ENCODE measurements around the gene CDC42EP2. TPM values are rescaled to one million over a fixed set of nuclear protein-coding genes. Genes with fewer than 3 reads are reported as not detected.

The CDC42EP2 gene
- total RNA-seq, 1 donor from 2014 or later, result 0.11 TPM

GRCh38 chr11:65286686-65287085, 28.0 kb upstream of the CDC42EP2 start:
- Mint-ChIP-seq H3K4me1 (no peaks in the 10 kb centered on the region), H3K36me3 (peaks cover 36% of the 10 kb centered on the region), H3K9me3 (no peaks in the 10 kb centered on the region), H3K27me3 (ENCODE audit: insufficient read depth, low read depth) (peaks cover 2% of the 10 kb centered on the region), H3K4me3 (no peak overlapping the region), H3K27ac (no peak overlapping the region)
- no peak for DNase-seq (ENCODE audit: low spot score)
- H3K4me2 ChIP-seq, result no peak overlapping the region
- H3K79me2 ChIP-seq (ENCODE audit: low read depth), result no peaks in the 10 kb centered on the region
- no peaks in the 10 kb centered on the region for H3K27me3 ChIP-seq
- no peak overlapping the region for H2AFZ ChIP-seq (replicated peaks)
- H3K4me3 ChIP-seq, result no peak overlapping the region
- no peak overlapping the region for H3K27ac ChIP-seq
- TF ChIP-seq EZH2 (IDR thresholded peaks at IDR 0.05), result no peak
- no peak for TF ChIP-seq CTCF (IDR thresholded peaks at IDR 0.05)
- TF ChIP-seq EZH2phosphoT487 (IDR thresholded peaks at IDR 0.05), result no peak
- peaks cover 4% of the 10 kb centered on the region for H3K36me3 ChIP-seq
- H3K9me3 ChIP-seq (ENCODE audit: low read depth), result no peaks in the 10 kb centered on the region
- no peaks in the 10 kb centered on the region for H4K20me1 ChIP-seq (ENCODE audit: low read depth)
- H3K9ac ChIP-seq, result no peak overlapping the region
- no peaks in the 10 kb centered on the region for H3F3A ChIP-seq (ENCODE audit: low read depth)
- no peaks in the 10 kb centered on the region for H3K4me1 ChIP-seq

GRCh38 chr11:65287601-65288000, 27.1 kb upstream of the CDC42EP2 start:
- no peaks in the 10 kb centered on the region for H3F3A ChIP-seq (ENCODE audit: low read depth)
- Mint-ChIP-seq H3K36me3 (peaks cover 32% of the 10 kb centered on the region), H3K27me3 (ENCODE audit: insufficient read depth, low read depth) (peaks cover 2% of the 10 kb centered on the region), H3K9me3 (no peaks in the 10 kb centered on the region), H3K27ac (no peak overlapping the region), H3K4me3 (no peak overlapping the region), H3K4me1 (no peaks in the 10 kb centered on the region)
- H3K4me2 ChIP-seq, result no peak overlapping the region
- no peak overlapping the region for H3K27ac ChIP-seq
- no peaks in the 10 kb centered on the region for H3K4me1 ChIP-seq
- H4K20me1 ChIP-seq (ENCODE audit: low read depth), result no peaks in the 10 kb centered on the region
- peaks cover 2% of the 10 kb centered on the region for H3K36me3 ChIP-seq
- H3K9me3 ChIP-seq (ENCODE audit: low read depth), result no peaks in the 10 kb centered on the region
- TF ChIP-seq CTCF (IDR thresholded peaks at IDR 0.05), result no peak
- TF ChIP-seq EZH2phosphoT487 (IDR thresholded peaks at IDR 0.05), result no peak
- TF ChIP-seq EZH2 (IDR thresholded peaks at IDR 0.05), result no peak
- no peak overlapping the region for H3K9ac ChIP-seq
- no peak overlapping the region for H2AFZ ChIP-seq (replicated peaks)
- no peaks in the 10 kb centered on the region for H3K27me3 ChIP-seq
- no peaks in the 10 kb centered on the region for H3K79me2 ChIP-seq (ENCODE audit: low read depth)
- no peak for DNase-seq (ENCODE audit: low spot score)
- H3K4me3 ChIP-seq, result no peak overlapping the region

GRCh38 chr11:65288706-65289536, 25.7 kb upstream of the CDC42EP2 start:
- Histone ChIP-seq H3K36me3 (no peaks in the 10 kb centered on the region), H4K20me1 (ENCODE audit: low read depth) (no peaks in the 10 kb centered on the region)
- TF ChIP-seq EZH2 (IDR thresholded peaks at IDR 0.05) (no peak), CTCF (IDR thresholded peaks at IDR 0.05) (no peak), EZH2phosphoT487 (IDR thresholded peaks at IDR 0.05) (no peak)

More at GRCh38 chr11:65288706-65289536, 25.7 kb upstream of the CDC42EP2 start:
- Histone ChIP-seq H3F3A (ENCODE audit: low read depth) (no peaks in the 10 kb centered on the region), H2AFZ (replicated peaks) (no peak overlapping the region), H3K4me3 (no peak overlapping the region), H3K9ac (no peak overlapping the region), H3K4me2 (no peak overlapping the region), H3K27ac (no peak overlapping the region), H3K27me3 (no peaks in the 10 kb centered on the region), H3K4me1 (no peaks in the 10 kb centered on the region), H3K79me2 (ENCODE audit: low read depth) (no peaks in the 10 kb centered on the region), H3K9me3 (ENCODE audit: low read depth) (no peaks in the 10 kb centered on the region)
- H3K27me3 Mint-ChIP-seq (ENCODE audit: insufficient read depth, low read depth), result peaks cover 2% of the 10 kb centered on the region
- no peaks in the 10 kb centered on the region for H3K4me1 Mint-ChIP-seq
- DNase-seq (ENCODE audit: low spot score), result no peak
- no peak overlapping the region for H3K4me3 Mint-ChIP-seq
- H3K36me3 Mint-ChIP-seq, result peaks cover 38% of the 10 kb centered on the region
- H3K9me3 Mint-ChIP-seq, result no peaks in the 10 kb centered on the region
- H3K27ac Mint-ChIP-seq, result no peak overlapping the region
